HL-60 (cell line): ENCODE data around the gene SPEF1.

ENCODE experiments used
- DNase-seq, 2 experiments: peaks; one replicate each; pipeline ENCODE4 v3.0.0-alpha.2; 2010 to 2020; ENCODE audit warnings: low read depth in 1 of 2, low spot score in 1 of 2
- H3K27ac ChIP-seq: fragments of 250-450 bp; sonication (Bioruptor Pico); replicated peaks from 2 replicates; pipeline ENCODE4 v1.5.1; 2020; ENCODE audit warnings: mild to moderate bottlenecking, moderate library complexity
- H3K27me3 ChIP-seq: fragments of 250-450 bp; sonication (Bioruptor Pico); 2 replicates; pipeline ENCODE4 v1.5.1; 2021; ENCODE audit warnings: mild to moderate bottlenecking, moderate library complexity; ENCODE audit not compliant: insufficient read depth, poor library complexity, severe bottlenecking
- H3K4me3 ChIP-seq: replicated peaks from 2 replicates; pipeline ENCODE4 v1.5.1; 2011; ENCODE audit warnings: mild to moderate bottlenecking, control low read depth, low read length; ENCODE audit not compliant: insufficient read depth
- GABPA ChIP-seq: IDR thresholded peaks from 2 replicates; pipeline ENCODE4 v1.6.1; 2012; ENCODE audit warnings: low read depth
- POLR2AphosphoS5 ChIP-seq: IDR thresholded peaks from 2 replicates; pipeline ENCODE4 v1.6.1; 2012; ENCODE audit warnings: low read depth
- REST ChIP-seq: IDR thresholded peaks from 2 replicates; pipeline ENCODE4 v1.6.1; 2012; ENCODE audit warnings: low read depth; ENCODE audit not compliant: insufficient replicate concordance
- SPI1 ChIP-seq: IDR thresholded peaks from 2 replicates; pipeline ENCODE4 v1.6.1; 2012; ENCODE audit warnings: low read depth, mild to moderate bottlenecking, borderline replicate concordance
- TF ChIP-seq, protein P1 (sequence below): IDR thresholded peaks from one replicate; pipeline ENCODE4 v1.5.1; 2011; ENCODE audit warnings: low read length, control low read depth, inconsistent platforms; ENCODE audit not compliant: insufficient read depth

Gene SPEF1

DNA sequence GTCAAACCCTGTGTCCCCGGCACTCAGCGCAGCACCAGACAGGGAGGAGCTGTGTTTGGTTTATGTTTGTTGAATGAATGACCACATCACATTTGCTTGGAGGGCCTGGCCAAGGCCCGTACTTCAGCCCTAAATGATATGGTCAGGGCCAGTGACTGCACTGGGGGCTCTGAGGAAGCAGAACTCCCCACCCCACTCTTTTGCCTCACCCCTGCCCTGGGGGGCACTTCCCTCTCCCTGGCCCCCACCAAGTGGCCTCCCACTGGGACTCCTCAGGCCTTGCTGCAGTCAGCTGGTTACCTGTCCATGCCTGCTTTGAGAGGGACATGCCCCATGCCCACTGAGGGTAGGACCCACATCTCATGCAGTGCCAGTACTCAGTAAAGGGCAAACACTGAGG lies 16.6 kb downstream of the SPEF1 start:
- DNase-seq, result no peak
- no peak for TF ChIP-seq REST
- no peak for TF ChIP-seq GABPA
- TF ChIP-seq, protein P1, sequence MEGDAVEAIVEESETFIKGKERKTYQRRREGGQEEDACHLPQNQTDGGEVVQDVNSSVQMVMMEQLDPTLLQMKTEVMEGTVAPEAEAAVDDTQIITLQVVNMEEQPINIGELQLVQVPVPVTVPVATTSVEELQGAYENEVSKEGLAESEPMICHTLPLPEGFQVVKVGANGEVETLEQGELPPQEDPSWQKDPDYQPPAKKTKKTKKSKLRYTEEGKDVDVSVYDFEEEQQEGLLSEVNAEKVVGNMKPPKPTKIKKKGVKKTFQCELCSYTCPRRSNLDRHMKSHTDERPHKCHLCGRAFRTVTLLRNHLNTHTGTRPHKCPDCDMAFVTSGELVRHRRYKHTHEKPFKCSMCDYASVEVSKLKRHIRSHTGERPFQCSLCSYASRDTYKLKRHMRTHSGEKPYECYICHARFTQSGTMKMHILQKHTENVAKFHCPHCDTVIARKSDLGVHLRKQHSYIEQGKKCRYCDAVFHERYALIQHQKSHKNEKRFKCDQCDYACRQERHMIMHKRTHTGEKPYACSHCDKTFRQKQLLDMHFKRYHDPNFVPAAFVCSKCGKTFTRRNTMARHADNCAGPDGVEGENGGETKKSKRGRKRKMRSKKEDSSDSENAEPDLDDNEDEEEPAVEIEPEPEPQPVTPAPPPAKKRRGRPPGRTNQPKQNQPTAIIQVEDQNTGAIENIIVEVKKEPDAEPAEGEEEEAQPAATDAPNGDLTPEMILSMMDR, result no peak
- no peak for TF ChIP-seq SPI1
- no peak for TF ChIP-seq POLR2AphosphoS5
- no peaks in the 10 kb centered on the region for H3K27me3 ChIP-seq

DNA sequence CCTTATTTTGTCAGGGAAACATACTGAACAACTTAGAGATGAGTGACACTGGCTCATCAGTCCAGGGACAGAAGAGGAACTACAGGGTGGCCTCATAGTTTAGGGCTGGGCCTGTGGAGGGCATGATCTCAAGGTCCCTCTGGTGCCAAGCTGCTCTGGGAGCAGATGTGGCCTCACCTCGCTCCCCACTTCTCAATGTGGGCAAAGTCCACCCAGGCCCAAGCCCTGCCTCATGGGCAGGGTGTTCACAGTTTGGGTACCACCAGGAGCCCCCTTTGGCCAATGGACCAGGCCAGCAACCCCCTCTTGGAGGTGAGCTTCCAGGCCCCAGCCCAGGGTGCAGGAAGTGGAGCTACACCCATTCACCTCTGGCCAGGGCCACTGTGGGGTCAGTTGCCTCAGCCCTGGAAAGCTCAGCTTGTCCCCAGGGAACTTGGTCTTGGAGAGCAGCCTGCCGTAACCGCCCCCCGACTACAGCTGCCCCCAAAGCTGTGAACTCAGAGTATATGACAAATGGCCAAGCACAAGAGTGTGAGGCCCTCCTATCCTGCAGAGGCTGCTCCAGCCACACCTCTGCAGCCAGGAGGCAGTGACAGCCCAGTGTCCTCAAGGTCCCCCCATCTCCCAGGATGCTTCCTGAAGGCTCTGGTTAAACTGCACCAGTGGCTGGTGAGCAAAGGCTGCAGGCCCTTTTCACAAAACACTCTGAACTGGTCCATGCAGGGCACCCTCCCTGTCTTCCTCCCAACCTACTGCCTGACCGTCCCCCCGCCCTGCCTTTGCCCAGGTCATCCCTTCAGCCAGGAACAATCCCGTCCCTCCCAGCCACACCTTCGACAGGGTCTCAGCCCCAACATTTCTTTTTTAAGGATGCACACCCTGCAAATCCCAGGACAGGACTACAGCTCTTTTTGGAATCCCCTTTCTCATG lies 17.3 kb downstream of the SPEF1 start:
- Histone ChIP-seq H3K4me3 (no peak overlapping the region), H3K27me3 (no peaks in the 10 kb centered on the region), H3K27ac (peak overlapping the region; percentile 41; the same call in 1 of the 2 replicates)
- DNase-seq, result peak in 1 of 2 experiments; percentile 61
- TF ChIP-seq, protein P1, result no peak
- TF ChIP-seq REST (no peak), SPI1 (no peak)

More for the DNA sequence above, 16.6 kb downstream of the SPEF1 start:
- H3K4me3 ChIP-seq, result no peak overlapping the region
- H3K27ac ChIP-seq, result no peak overlapping the region

- no peak for DNase-seq
- H3K27ac ChIP-seq, result no peak overlapping the region
Measured at GRCh38 chr20:3760655-3761348, 20.4 kb downstream of the SPEF1 start.

More at GRCh38 chr20:3760655-3761348, 20.4 kb downstream of the SPEF1 start:
- H3K27me3 ChIP-seq, result no peaks in the 10 kb centered on the region
- TF ChIP-seq, protein P1, result no peak
- TF ChIP-seq SPI1 (no peak), GABPA (no peak)
- no peak overlapping the region for H3K4me3 ChIP-seq
